CD4-positive, alpha-beta T cell treated with Interleukin-17A for 4 hours (primary cell): ENCODE data around the gene BCL10.

Source experiments
- DNase-seq: peaks from one replicate; pipeline ENCODE4 v3.0.0-alpha.2; 2020; ENCODE audit warnings: mixed read lengths

The BCL10 gene

GRCh38 chr1:85297855-85298629, 21.6 kb upstream of the BCL10 start:
- peak; percentile 59 for DNase-seq

- no peak for DNase-seq
Observed at GRCh38 chr1:85297538-85297854, 21.1 kb upstream of the BCL10 start.

- DNase-seq = no peak
Observed at GRCh38 chr1:85296980-85297379, 20.5 kb upstream of the BCL10 start.

DNA sequence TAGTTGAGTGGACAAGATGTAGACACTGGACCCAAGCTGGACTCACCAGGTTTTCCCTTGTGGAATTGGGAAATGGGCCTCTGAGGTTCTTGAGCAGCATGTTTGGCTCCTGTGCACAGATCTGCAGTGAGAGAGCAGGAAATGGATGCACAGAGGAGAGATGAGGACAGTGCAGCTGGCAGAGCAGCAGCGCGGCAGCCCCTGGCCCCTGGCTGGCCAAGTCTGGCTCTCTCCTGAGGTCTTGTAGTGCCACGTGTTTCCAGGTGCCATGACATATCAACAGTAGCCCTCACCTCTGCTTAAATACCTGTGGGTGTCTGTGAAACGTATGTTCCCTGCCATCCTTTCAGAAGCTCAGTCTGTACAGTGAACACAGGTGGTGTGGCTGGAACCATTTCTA, 19.2 kb upstream of the BCL10 start:
- no peak for DNase-seq

GRCh38 chr1:85295006-85295431, 18.6 kb upstream of the BCL10 start:
- DNase-seq = no peak

GRCh38 chr1:85290826-85291225, 14.4 kb upstream of the BCL10 start:
- no peak for DNase-seq

DNA sequence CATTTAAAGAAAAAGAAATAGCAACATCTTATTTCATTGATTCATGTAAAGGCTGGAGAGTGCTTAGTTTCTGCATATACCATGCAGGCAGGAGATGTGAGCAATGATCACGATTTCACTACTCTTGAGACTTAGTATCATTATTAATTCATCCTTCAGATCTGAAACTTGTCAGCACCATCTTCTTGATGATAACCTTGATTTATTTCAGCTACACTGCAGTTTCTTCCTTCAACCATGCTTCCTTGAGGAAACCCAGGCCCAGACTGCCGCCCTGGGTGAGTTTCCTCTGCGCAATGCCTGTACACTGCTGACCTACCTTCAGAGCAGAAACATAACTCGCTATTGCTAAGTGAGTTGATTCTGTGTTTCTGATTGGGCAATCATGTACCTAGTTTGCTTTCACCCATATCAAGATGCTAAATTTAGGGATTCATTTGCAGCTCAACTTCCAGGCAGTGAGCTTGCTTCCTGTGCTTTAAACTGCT, 13.5 kb upstream of the BCL10 start:
- no peak for DNase-seq

DNA sequence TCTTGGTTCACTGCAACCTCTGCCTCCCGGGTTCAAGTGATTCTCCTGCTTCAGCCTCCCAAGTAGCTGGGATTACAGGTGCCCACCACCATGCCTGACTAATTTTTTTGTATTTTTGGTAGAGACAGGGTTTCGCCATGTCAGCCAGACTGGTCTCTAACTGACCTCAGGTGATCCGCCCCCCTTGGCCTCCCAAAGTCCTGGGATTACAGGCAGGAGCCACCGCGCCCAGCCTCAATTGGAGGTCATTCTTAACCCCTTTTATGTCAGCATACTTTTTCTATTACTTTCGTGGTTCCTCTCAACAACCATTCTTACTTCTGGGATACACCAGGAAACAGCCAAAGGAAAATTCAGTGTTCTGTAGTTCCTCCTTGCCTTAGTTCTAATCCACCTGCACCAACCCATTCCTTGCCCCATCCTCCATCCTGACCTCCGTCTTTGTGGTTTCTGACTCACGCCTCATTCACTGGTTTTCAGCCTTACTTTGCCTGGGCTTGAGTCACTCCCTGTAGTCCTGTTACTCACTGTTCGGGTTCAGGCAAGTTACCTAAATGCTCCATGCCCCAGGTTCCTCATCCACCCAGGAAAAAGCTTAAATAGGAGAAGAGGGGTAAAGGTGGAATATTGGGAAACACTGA, 12.9 kb upstream of the BCL10 start:
- DNase-seq = no peak

DNA sequence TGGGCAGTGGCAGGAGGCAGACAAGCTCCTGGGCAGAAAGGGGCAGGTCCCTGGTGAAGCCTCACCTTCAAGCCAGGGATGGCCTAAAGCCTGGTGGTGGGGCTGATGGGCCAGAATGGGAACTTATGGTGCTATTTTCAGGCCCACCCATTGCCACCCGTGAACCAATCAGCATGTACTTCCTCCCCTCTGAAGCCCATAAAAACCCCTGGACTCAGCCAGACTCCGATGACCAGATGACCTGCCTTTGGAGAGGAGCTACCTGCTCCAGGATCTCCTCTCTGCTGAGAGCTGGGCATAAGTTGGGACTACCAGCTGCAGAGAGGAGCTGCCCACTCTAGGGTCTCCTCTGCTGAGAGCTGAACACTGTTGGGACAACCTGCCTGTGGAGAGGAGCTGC, 7.8 kb upstream of the BCL10 start:
- DNase-seq = no peak

DNA sequence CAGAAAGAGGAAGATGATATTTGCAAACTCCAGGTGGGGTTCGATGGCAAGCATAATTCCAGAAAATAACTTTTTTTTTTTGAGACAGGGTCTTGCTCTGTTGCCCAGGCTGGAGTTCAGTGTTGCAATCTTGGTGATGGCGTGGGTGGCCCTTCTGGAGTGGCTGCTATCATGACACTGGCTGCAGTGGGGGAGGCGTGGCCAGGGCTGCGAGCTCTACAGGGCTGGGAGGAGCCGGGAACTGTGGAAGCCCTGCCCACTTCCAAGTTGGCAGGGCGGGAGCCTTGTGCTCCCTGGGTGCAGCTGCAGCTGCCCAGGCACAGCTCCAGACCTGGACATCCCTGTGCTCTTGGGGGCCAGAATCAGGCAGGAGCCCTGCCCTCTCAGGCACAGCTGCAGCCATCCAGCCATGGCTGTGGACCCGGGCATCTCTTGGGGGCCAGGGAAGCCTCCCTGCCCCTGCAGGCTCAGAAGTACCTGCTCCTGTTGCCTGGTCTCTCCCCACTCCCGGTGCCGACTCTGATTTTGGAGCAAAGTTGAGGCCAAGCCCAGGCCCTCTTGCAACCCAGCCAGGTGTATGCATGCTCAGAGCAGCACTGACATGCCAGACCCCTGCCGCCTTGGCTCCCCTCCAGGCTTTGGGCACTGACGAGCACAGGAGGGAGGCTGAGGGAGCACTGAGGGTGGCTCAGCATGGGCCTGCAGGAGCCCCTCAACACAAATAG, 7.2 kb upstream of the BCL10 start:
- DNase-seq = no peak

DNA sequence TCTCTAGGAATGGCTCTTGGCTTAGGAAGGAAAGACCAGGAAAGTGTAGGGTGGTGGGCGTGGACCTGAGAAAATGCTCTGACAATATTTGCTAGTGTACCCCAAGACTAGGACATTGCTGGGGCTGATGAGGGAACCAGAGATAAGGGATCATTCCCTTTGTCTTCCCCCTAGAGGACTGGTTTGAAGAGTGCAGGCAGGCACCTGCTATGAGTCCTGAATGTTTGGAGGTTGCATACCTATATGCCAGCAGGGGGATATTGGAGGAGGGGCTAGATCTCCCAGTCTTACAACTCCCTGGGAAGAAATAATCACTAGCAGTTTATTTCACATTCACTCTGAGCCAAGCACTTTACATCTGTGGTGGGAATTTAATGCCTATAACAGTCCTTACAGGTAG, 6.0 kb upstream of the BCL10 start:
- no peak for DNase-seq

DNA sequence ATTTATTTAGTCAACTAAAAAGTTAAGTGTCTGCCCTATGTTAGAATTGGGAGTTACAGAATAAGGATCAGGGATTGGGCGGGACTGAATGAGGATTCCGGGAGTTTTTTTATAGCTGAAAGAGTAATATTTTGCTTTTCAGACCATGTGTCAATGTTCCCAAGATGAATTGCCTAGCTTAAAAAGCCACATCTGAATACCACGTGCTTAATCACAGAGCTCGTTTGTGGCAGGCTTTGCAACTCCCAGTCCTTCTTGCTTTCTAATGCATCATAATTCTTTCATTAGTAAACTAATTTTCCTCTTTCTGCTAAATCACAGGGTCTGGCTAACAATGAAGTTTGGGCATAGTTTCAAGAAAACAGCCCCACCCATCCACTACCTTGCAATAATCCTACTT, 4.2 kb upstream of the BCL10 start:
- no peak for DNase-seq

GRCh38 chr1:85279458-85280080, 3.1 kb upstream of the BCL10 start:
- DNase-seq = no peak

- DNase-seq = peak; percentile 50
Observed at GRCh38 chr1:85278853-85279314, 2.5 kb upstream of the BCL10 start.

DNA sequence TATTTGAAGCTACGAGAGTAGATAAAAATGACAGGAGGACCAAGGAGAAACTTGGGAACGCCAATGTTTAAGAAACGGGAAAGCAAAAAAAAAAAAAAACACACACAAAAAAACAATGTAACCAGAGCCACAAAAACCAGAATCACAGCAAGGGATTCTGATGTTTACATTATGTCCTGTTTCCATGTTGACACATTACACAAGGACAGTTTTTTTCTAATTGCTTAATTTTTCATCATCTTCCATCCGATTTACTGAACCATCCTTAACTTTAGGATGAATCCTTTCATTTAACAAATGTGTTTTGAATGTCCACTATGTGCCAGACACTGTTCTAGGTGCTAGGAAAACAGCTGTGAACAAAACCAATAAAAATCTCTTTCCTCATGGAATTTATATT, 1.4 kb upstream of the BCL10 start:
- DNase-seq = no peak

DNA sequence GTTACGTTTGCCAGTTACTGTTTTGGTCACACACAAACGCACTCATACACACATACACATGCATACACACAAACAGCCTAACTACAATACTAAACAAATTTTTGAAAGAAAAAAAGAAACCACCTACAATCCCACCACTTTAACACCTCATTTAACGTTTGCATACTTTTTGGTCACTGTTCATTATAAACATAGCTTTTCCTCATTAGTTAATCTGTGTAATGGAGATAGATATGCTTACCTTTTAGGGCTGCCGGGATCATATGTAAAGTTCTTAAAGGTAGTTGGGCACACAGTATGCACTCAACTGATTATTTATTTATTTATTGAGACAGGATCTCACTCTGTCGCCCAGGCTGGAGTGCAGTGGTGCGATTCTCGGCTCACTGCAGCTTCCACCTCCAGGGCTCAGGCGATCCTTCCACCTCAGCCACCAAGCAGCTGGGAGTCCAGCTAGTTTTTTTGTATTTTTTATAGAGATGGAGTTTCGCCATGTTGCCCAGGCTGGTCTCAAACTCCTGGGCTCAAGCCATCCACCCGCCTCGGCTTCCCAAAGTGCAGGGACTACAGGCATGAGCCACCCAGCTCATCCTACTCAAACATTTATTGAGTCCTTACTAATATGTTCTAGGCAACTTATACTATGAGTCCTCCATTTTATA, 677 bp upstream of the BCL10 start:
- no peak for DNase-seq

GRCh38 chr1:85275701-85276214, 674 bp downstream of the BCL10 start:
- DNase-seq = no peak

GRCh38 chr1:85274969-85275453, 1.4 kb downstream of the BCL10 start:
- no peak for DNase-seq

DNA sequence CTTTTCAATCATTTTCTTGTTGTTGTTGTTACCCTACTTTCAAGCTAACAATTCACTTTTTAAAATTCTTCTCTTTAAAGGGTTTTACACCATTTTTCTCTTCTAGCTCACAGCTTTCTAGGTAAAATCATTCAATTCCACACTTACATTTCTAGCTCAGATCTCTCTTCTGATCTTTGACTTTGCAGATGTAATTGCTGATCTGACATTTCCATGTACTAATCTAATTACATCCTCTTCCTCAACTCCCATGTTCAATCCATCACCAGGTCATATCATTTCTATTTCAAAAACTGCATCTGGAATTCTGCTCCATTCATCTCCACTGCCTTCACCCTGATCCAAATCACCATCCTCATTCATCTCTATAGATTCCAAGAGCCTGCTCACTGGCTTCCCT, 3.0 kb downstream of the BCL10 start:
- no peak for DNase-seq

DNA sequence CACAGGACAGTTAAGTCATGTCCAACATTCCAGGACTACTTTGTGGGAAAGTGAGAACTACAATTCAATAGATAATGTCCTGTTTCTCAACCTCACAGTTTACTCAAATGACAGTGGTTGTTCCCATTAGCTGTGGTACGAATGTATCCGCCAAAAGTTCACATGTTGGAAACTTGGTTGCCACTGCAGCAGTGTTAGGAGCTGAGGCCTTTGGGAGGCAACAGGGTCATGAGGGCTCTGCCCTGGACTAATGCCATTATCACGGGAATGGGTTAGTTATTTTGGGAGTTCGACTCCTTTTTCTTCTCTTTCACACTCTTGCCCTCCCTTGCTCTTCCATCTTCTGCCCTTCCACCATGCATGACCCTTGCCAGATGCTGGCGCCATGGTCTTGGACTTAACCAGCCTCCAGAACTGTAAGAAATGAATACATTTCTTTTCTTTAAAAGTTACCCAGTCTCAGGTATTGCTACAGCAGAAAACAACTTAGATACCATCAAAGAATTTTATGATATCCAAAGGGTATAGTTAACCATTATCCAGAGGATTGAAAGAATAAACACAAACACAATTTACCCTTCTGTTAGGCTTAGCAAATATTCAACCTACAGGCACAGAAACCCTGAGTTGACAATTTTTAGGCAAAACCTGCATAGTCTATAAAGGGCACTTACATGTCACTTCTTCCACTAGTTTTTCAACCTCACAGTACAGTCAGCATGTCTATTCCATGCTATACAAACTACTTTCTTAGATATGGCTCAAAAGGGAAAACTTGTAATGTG, 7.4 kb downstream of the BCL10 start:
- no peak for DNase-seq

DNA sequence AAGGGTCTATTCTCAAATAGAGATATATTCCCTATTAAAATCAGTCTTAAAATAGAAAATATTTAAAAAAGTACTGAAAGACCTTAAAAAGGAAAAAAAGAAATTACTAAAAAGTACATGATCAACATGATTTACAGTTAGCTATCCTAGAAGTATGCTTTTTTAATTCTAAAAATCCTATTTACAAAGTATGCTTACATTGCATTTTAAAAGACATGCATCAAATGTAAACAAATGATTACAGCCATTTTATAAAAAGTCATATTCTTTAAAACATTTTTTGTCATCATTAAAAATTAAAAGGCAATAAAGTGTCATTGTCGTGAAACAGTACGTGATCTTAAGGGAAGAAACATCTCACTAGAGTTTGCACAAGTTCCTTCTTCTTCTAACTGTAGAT, 9.1 kb downstream of the BCL10 start:
- no peak for DNase-seq

- DNase-seq = no peak
Observed at GRCh38 chr1:85264150-85264549, 12.3 kb downstream of the BCL10 start.
